ENCODE results near the gene IL1RAPL2. TPM values are rescaled to one million over a fixed set of nuclear protein-coding genes. Genes with fewer than 3 reads are reported as not detected.

The IL1RAPL2 gene
- total RNA-seq, 1 experiment from 2014 or later = 0.07 TPM

GRCh38 chrX:105543283-105543682, 977.3 kb downstream of the IL1RAPL2 start:
- no peak for DNase-seq (ENCODE audit: extremely low read depth, low read depth)

DNA sequence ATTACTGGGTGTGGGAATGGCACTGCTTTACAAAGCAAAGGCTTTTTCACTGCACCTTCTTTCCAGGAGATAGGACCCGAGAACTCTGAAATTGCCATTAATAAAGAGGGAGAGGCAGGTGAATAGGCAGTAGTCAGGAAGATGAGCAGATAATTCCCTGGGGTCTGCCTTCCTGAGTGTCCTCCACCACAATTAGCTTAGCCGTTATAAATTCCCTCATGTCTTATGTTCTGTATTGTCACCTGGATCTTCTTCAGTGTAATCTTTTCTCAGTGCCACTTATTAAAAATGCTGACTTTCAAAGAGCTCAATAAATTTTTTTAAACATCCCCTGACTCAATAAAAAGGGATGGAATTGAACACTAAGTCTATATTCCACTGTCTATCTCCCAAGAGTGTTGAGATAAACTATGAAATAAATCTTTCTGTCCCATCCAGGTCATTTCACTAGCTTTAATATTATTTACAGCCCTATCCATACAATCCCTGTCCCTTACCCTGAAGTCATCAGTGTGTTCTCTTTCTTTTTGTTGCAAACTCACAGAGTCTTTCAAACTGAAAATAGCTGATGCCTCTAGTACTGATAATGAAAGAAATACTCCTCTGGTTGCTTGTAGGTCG, 984.2 kb downstream of the IL1RAPL2 start:
- no peak for DNase-seq (ENCODE audit: extremely low read depth, low read depth)

GRCh38 chrX:105552395-105552794, 986.4 kb downstream of the IL1RAPL2 start:
- DNase-seq (ENCODE audit: extremely low read depth, low read depth) = peak; percentile 5

- no peak for DNase-seq (ENCODE audit: extremely low read depth, low read depth)
These were observed 987.1 kb downstream of the IL1RAPL2 start for GRCh38 chrX:105553118-105553517.

- DNase-seq (ENCODE audit: extremely low read depth, low read depth) = no peak
These were observed 998.5 kb downstream of the IL1RAPL2 start for GRCh38 chrX:105564501-105564900.

- DNase-seq (ENCODE audit: extremely low read depth, low read depth) = no peak
These were observed 999.9 kb downstream of the IL1RAPL2 start for GRCh38 chrX:105565856-105566255.

DNA sequence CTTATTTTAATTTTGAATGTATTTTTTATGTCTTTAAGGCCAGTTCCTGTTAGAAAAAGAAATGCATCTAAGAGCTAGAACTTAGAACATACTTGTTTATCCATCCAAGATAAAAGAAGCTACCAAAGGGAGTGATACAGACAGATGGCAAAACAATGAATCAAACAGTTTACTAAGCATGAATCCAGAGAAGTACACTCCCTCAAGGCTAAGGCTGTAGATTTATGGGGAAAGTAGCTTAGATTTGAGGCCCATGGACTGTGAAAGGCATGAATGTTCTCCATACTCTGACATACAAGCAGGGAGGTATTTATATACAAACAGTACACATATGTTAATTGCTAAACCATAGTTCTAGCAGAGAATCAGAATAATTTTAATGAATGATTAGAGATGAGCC, 1001.1 kb downstream of the IL1RAPL2 start:
- DNase-seq (ENCODE audit: extremely low read depth, low read depth) = no peak

- DNase-seq (ENCODE audit: extremely low read depth, low read depth) = no peak
These were observed 1042.7 kb downstream of the IL1RAPL2 start for GRCh38 chrX:105608745-105609144.

DNA sequence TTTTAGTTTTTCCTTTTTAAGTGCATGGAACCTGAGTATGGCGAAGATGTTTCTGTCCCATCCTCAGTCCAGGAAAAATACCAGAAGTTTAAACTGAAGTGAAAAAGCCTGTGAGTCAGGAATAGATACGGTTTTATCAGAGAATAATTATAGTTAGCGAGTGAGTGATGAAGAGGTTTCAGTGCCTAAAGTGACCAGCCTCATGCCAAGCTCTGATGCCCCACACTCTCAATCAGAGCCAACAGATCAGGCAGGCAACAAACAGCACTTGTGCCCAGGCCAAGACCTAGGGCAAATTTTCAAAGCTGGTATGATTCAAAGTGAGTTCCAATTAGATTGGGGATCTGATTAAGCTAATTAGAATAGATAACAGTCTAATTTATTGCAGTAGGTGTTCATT, 1043.5 kb downstream of the IL1RAPL2 start:
- DNase-seq (ENCODE audit: extremely low read depth, low read depth) = no peak

DNA sequence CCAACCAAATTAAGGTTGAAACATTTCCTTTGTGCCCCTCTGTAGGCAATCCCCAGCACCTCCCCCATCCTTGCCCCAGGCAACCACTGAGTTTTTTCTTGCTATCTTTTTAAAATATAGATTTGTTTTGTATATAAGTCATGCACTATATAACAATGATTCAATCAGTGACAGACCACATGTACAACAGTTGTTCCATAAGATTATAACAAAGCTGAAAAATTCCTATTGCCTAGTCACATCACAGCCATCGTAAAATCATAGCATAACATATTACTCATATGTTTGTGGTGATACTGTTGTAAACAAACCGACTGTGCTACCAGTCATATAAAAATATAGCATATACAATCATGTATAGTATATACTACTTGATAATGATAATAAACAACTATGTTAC, 1044.4 kb downstream of the IL1RAPL2 start:
- DNase-seq (ENCODE audit: extremely low read depth, low read depth) = no peak

DNA sequence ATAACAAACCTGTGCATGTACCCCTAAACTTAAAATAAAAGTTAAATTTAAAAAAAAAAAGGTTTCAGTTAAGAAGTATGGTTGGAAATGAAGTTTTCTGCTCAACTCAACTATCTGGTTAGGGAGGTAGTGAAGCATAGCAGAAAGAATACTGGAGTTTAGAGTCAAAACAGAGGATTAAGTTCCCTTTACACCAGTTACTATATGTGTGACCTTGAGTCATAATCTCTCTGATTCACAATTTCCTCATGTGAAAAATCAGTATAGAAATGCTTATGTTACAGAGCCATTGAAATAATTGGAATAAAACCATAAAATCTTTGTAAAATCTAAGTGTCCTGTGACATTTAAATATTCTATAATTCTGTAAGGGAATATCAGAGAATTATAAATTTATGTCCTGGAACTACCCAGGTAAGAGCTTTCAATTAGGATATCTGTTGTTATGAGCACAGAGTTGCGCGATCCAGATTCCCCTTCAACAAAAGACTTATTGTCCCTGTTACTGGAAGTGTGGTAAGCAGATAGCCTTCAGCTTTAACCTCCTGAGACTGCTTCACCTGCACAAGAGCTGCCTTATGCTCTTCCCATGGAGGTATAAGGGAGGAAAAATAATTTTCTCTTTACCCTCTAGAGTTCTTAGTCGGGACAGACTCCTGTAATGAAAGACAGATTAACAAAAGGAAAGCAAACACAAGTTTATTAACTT, 1052.5 kb downstream of the IL1RAPL2 start:
- DNase-seq (ENCODE audit: extremely low read depth, low read depth) = no peak

GRCh38 chrX:105634180-105634579, 1068.2 kb downstream of the IL1RAPL2 start:
- no peak for DNase-seq (ENCODE audit: extremely low read depth, low read depth)

DNA sequence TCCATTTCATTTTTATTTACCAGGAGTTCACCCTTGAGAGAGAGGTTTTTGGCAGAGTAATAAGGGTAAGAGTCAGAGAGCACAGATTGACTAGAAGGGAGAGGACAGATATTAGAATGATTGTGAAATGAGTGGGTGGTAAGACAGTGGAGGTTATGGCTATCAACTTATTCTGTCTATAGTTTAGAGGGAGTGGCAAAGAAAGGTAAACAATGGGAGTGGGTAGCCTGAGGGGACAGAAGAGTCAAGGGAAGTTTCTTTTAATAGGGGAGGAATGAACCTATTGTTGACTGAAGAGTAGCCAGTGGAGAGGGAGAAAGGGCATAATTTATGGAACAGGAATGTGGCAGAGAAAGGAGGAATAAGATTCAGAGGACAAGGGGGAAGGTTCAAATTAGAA, 1069.8 kb downstream of the IL1RAPL2 start:
- DNase-seq (ENCODE audit: extremely low read depth, low read depth) = no peak

DNA sequence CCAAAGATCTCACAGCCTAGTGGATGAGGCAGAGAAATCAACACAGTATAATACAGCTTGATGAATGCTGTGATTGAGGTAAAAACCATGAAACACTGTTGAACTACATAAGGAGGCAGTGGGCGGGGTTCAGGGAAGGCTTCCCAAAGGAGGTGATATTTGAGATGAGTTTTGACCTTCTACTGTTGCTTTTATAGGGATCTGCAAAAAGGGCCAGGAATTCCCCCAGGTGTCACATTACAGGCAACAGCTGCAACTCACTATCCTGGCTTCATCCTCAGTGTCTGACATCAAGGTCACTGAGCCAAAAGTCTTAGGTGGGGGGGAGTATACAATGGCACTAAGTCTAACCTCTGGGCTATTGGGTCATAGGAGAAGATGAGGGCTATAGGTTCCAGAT, 1070.7 kb downstream of the IL1RAPL2 start:
- DNase-seq (ENCODE audit: extremely low read depth, low read depth) = no peak

DNA sequence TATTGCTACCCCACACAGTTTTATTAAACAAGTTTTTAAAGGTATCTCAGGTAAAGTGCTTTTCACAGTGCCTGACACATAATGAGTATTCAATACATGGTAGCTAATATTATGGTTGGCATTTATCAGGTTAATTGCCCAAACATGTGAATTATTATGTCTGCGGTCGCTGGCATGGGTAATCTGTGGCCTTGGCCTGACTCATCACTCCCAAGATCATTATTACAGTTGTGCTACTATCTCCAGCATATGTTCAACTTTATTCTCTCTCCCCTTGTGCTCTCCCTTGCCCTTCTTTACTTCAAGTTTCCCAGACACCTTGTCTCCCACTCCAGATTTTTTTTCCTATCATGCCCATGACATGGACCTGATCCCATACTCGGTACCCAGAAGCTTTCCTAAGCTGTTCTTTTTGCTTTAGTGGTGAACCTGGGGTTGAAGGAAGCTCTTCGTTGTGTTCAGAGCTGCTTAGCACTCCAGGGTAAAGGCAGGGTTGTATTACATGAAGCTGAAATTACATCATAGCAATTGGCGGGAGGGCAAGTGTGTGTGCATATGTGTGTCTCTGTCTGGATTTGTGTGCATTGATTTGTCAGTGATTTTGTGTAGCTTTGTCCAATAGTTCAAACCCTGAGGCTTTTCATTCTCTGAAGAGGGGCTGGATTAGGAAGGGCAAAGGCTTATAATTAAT, 1079.8 kb downstream of the IL1RAPL2 start:
- DNase-seq (ENCODE audit: extremely low read depth, low read depth) = no peak

GRCh38 chrX:105646592-105647372, 1080.8 kb downstream of the IL1RAPL2 start:
- no peak for DNase-seq (ENCODE audit: extremely low read depth, low read depth)

DNA sequence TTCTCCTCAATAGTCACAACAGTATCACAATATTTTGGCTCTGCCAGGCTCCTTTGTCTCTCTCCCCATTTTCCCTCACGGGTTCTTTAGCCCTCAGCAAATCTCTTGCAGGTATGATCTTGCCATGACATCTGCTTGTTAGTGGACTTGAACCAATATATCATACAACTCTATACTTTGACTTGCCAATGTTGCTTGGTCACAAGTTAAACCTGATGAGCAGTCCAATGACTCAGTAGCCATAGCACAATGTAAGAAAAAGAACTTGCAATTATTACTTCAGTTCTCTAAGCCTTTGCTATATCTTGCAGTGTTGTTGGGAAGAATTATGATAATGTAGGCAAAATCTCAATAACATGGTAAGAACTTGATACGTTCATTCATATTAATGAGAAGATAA, 1081.8 kb downstream of the IL1RAPL2 start:
- no peak for DNase-seq (ENCODE audit: extremely low read depth, low read depth)

- DNase-seq (ENCODE audit: extremely low read depth, low read depth) = no peak
These were observed 1082.7 kb downstream of the IL1RAPL2 start for GRCh38 chrX:105648732-105649131.

- no peak for DNase-seq (ENCODE audit: extremely low read depth, low read depth)
These were observed 1084.6 kb downstream of the IL1RAPL2 start for GRCh38 chrX:105650577-105650976.

DNA sequence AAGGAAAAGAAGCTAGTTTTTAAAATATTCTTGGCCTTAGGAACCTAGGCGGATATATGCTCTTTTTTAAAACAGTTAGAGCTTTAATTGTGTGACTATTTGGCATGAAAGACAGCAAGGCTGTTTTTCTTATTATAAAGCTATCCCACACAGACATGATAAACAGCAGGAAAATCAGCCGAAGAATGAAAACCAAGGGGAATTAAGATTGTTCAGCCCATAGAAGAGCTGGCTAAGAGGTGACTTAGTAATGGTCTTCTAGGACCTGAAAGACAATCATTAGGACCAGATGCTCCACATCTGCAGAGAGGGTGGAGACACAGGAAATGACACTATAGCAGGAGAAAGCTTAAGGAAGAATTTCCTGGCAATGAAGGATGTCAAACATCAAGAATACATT, 1085.0 kb downstream of the IL1RAPL2 start:
- DNase-seq (ENCODE audit: extremely low read depth, low read depth) = no peak

GRCh38 chrX:105653891-105654290, 1087.9 kb downstream of the IL1RAPL2 start:
- DNase-seq (ENCODE audit: extremely low read depth, low read depth) = no peak

All from NCI-H460 (cell line).